ENCODE measurements around the gene GPR17. TPM values are rescaled to one million over a fixed set of nuclear protein-coding genes. Genes with fewer than 3 reads are reported as not detected.
A peak's percentile ranks its signal among the peaks of the same experiment; 100 is the strongest.

GPR17 gene
- total and polyA plus RNA-seq, 11 donors: 0.10 to 8.0 (median 0.26) TPM; not detected in 3

GRCh38 chr2:127646487-127647241 lies 711 bp downstream of the GPR17 start:
- TF ChIP-seq POLR2A (IDR thresholded peaks at IDR 0.05) (no peak), CTCF (IDR thresholded peaks at IDR 0.05) (no peak)
- 64 to 74% (median 69%) methylated on average over 20 to 24 of the region's 24 CpGs for WGBS, 4 donors
- Histone ChIP-seq H3K9me3 (no peaks in the 10 kb centered on the region), H3K27ac (peak overlapping the region; percentile 1 to 85 (median 72)), H3K27me3 (no peaks in the 10 kb centered on the region), H3K4me3 (no peak overlapping the region), H3K36me3 (peaks cover 0 to 42% (median 17%) of the 10 kb centered on the region in 9 donors), H3K4me1 (peaks cover 13 to 91% (median 73%) of the 10 kb centered on the region in 12 donors)
- ATAC-seq (no peak), DNase-seq (peak in 3 of 5 donors; percentile 32 to 69 (median 35))
- intact Hi-C loops (cut with DNase I): loop anchor here in 5 of 10 donors (5.0 to 10.0 kb wide), 4 partner anchors 36 to 54 kb away; no protein-coding TSS in a partner anchor

- TF ChIP-seq CTCF (IDR thresholded peaks at IDR 0.05) (no peak), POLR2A (IDR thresholded peaks at IDR 0.05) (no peak)
- Histone ChIP-seq H3K27me3 (no peaks in the 10 kb centered on the region), H3K36me3 (peaks cover 0 to 36% (median 17%) of the 10 kb centered on the region in 9 donors), H3K4me3 (no peak overlapping the region), H3K9me3 (no peaks in the 10 kb centered on the region), H3K27ac (peak overlapping the region; percentile 1 to 85 (median 72)), H3K4me1 (peaks cover 17 to 91% (median 78%) of the 10 kb centered on the region in 12 donors)
- ATAC-seq (peak in 3 of 4 donors; percentile 13 to 29 (median 26)), DNase-seq (peak in 4 of 5 donors; percentile 41 to 81 (median 70))
- intact Hi-C loops (cut with DNase I): loop anchor here in 6 of 10 donors (2.0 to 10.0 kb wide), 5 partner anchors 29 to 55 kb away; no protein-coding TSS in a partner anchor
- 61 to 70% (median 65%) methylated on average over 14 to 16 of the region's 16 CpGs for WGBS, 4 donors
Observed at GRCh38 chr2:127647242-127648190, 1.6 kb downstream of the GPR17 start.

GRCh38 chr2:127648321-127648720 lies 2.4 kb downstream of the GPR17 start:
- Histone ChIP-seq H3K4me3 (no peak overlapping the region), H3K9me3 (no peaks in the 10 kb centered on the region), H3K27ac (peak overlapping the region in 11 of 12 donors; percentile 1 to 85 (median 72)), H3K4me1 (peaks cover 25 to 91% (median 78%) of the 10 kb centered on the region in 12 donors), H3K27me3 (no peaks in the 10 kb centered on the region), H3K36me3 (peaks cover 0 to 44% (median 24%) of the 10 kb centered on the region in 9 donors)
- DNase-seq (peak in 2 of 5 donors; percentile 20 to 46), ATAC-seq (no peak)
- intact Hi-C loops (cut with DNase I): loop anchor here in 6 of 10 donors (2.0 to 10.0 kb wide), 5 partner anchors 28 to 56 kb away; no protein-coding TSS in a partner anchor
- 79 to 91% (median 84%) methylated on average over 6 of the region's 6 CpGs for WGBS, 4 donors
- TF ChIP-seq POLR2A (IDR thresholded peaks at IDR 0.05): no peak
- no peak for TF ChIP-seq CTCF (IDR thresholded peaks at IDR 0.05)

Measured in heart left ventricle (tissue), 16 donors.